Measurements from ENCODE around the gene CENPS.

GRCh38 chr1:10399444-10399941 lies 30.7 kb upstream of the CENPS start:
- TF ChIP-seq CTCF (conservative IDR thresholded peaks at IDR 0.05) (no peak), EZH2 (IDR thresholded peaks at IDR 0.05; ENCODE audit: low read depth) (no peak)
